OCI-LY7 (cell line): Measurements from ENCODE around the gene FGF3.

Experiments used
- EZH2phosphoT487 ChIP-seq: fragments of 200-600 bp; sonication (generic); IDR thresholded peaks from 2 replicates; pipeline ENCODE4 v1.6.1; 2018; ENCODE audit warnings: low read depth, borderline replicate concordance, mild to moderate bottlenecking, mixed run types, antibody characterized with exemption, low read length, moderate library complexity, mixed read lengths
- TF ChIP-seq, protein P1 (sequence below): fragments of 200-600 bp; sonication (generic); conservative IDR thresholded peaks from 2 replicates; pipeline ENCODE4 v1.5.1; 2014; ENCODE audit warnings: mild to moderate bottlenecking, antibody characterized with exemption, low read length, moderate library complexity, mixed read lengths

DNA sequence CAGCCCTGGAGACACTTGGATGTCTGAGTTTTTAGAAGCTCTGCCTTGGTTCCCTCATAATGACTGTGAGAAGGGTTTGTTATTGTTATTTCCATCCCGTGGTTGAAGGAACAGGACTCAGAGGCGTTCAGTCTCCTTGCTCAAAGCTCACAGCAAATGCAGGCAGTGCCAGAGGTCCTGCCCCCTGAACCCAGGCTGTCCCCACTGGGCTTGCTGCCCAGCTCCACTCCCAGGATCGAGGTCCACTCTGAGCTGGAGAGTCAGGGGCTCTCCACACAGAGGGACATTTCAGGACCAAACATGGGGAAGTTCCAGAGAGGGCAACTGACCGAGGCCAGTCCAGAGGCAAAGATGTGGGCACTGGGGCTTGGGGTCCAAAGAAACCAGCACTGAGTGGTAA is 58.9 kb downstream of the FGF3 start:
- TF ChIP-seq, protein P1, sequence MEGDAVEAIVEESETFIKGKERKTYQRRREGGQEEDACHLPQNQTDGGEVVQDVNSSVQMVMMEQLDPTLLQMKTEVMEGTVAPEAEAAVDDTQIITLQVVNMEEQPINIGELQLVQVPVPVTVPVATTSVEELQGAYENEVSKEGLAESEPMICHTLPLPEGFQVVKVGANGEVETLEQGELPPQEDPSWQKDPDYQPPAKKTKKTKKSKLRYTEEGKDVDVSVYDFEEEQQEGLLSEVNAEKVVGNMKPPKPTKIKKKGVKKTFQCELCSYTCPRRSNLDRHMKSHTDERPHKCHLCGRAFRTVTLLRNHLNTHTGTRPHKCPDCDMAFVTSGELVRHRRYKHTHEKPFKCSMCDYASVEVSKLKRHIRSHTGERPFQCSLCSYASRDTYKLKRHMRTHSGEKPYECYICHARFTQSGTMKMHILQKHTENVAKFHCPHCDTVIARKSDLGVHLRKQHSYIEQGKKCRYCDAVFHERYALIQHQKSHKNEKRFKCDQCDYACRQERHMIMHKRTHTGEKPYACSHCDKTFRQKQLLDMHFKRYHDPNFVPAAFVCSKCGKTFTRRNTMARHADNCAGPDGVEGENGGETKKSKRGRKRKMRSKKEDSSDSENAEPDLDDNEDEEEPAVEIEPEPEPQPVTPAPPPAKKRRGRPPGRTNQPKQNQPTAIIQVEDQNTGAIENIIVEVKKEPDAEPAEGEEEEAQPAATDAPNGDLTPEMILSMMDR = no peak
- TF ChIP-seq EZH2phosphoT487 = no peak
